K562 (cell line): Measurements from ENCODE around the gene KCTD17. TPM values are rescaled to one million over a fixed set of nuclear protein-coding genes. Genes with fewer than 3 reads are reported as not detected.

Experiments used
- ATAC-seq: fragments of 200-7000 bp; cut with Tn5 transposase; 3 replicates; pipeline ENCODE4 v1.9.1; 2020; ENCODE audit warnings: moderate library complexity
- BruUV-seq: library from RNA; stranded (reverse); fragments of 400-500 nt; replicated peaks from 2 replicates; lab custom pipeline; 2021; lab: Mats Ljungman, UMichigan
- CTCF ChIA-PET: fragments of 300-600 bp; formaldehyde crosslinking; extraction: SDS; loops from one replicate; lab custom pipeline; 2021; ENCODE audit warnings: low intra/inter-chr PET ratio; lab: Yijun Ruan, JAX
- POLR2A ChIA-PET: fragments of 300-600, 350-650 bp; sonication (Branson Sonifier 250); formaldehyde crosslinking; extraction: SDS; loops from one replicate; lab custom pipeline; 2021; ENCODE audit warnings: antibody characterized with exemption, inconsistent platforms; lab: Yijun Ruan, JAX
- DNase-seq, 4 experiments: peaks; one replicate each; pipeline versions ENCODE4 v3.0.0 to v3.0.0-alpha.2; 2011 to 2018; ENCODE audit warnings: low spot score in 3 of 4, mixed read lengths in 3 of 4; ENCODE audit errors: extremely low read depth in 1 of 4
- FAIRE-seq: peaks from 2 replicates; lab custom pipeline; 2011; peaks lifted over from hg19 to GRCh38; lab: Jason Lieb, UNC
- H2AFZ ChIP-seq: 2 replicates; pipeline ENCODE4 v1.6.0; 2011; ENCODE audit warnings: low read depth, low read length, control low read depth, inconsistent platforms
- H3K27ac ChIP-seq: fragments of 200-600 bp; 3 replicates; pipeline ENCODE4 v1.8.0; 2011; ENCODE audit warnings: low read depth, mild to moderate bottlenecking, control low read depth, inconsistent platforms, low read length, moderate library complexity, mixed read lengths; ENCODE audit errors: extremely low read depth
- H3K27me3 ChIP-seq, 2 experiments: fragments of 300-600 bp in 1 of 2; 2 replicates in 1 of 2; 3 replicates in 1 of 2; pipeline versions ENCODE4 v1.6.0 to v1.8.0; 2011; ENCODE audit warnings: inconsistent platforms in 2 of 2, low read length in 2 of 2, mild to moderate bottlenecking in 1 of 2, mixed read lengths in 1 of 2, moderate library complexity in 1 of 2; ENCODE audit not compliant: control insufficient read depth in 2 of 2, insufficient read depth in 2 of 2
- H3K36me3 ChIP-seq: fragments of 300-600 bp; 3 replicates; pipeline ENCODE4 v1.8.0; 2011; ENCODE audit warnings: mild to moderate bottlenecking, low read length, inconsistent platforms; ENCODE audit not compliant: control insufficient read depth, insufficient read depth
- H3K4me1 ChIP-seq, 2 experiments: fragments of 200-600 bp in 1 of 2; replicated peaks in 1 of 2; 2 replicates in 1 of 2; 3 replicates in 1 of 2; pipeline versions ENCODE4 v1.5.1 to v1.8.0; 2011; ENCODE audit warnings: inconsistent platforms in 2 of 2, low read length in 2 of 2, mild to moderate bottlenecking in 1 of 2, mixed read lengths in 1 of 2, moderate library complexity in 1 of 2; ENCODE audit not compliant: control insufficient read depth in 2 of 2, insufficient read depth in 2 of 2
- H3K4me2 ChIP-seq: 2 replicates; pipeline ENCODE4 v1.6.1; 2011; ENCODE audit warnings: low read length, control low read depth, inconsistent platforms, mixed read lengths; ENCODE audit not compliant: insufficient read depth
- H3K4me3 ChIP-seq: fragments of 200-600 bp; sonication (generic), shearing (Covaris generic); 2 replicates; pipeline ENCODE4 v1.5.1; 2016; ENCODE audit warnings: control low read depth, inconsistent platforms
- H3K79me2 ChIP-seq: fragments of 200-600 bp; 3 replicates; pipeline ENCODE4 v1.8.0; 2011; ENCODE audit warnings: low read length, inconsistent platforms; ENCODE audit not compliant: control insufficient read depth, insufficient read depth
- H3K9ac ChIP-seq, 2 experiments: 2 replicates each; pipeline versions ENCODE4 v1.6.0 to v1.6.1; 2011; ENCODE audit warnings: low read depth in 2 of 2, low read length in 2 of 2, control low read depth in 1 of 2, inconsistent platforms in 1 of 2, mild to moderate bottlenecking in 1 of 2, mixed read lengths in 1 of 2; ENCODE audit not compliant: insufficient read depth in 1 of 2
- H3K9me1 ChIP-seq: one replicate; pipeline ENCODE4 v1.6.0; 2011; ENCODE audit warnings: inconsistent platforms, mild to moderate bottlenecking, low read length, moderate library complexity; ENCODE audit not compliant: control insufficient read depth, insufficient read depth
- H3K9me3 ChIP-seq: replicated peaks from 2 replicates; pipeline ENCODE4 v1.5.1; 2011; ENCODE audit warnings: low read depth, low read length, inconsistent platforms; ENCODE audit not compliant: control insufficient read depth, insufficient read depth
- H4K20me1 ChIP-seq: replicated peaks from 2 replicates; pipeline ENCODE4 v1.6.1; 2011; ENCODE audit warnings: low read length, inconsistent platforms, mixed read lengths; ENCODE audit not compliant: control insufficient read depth, insufficient read depth
- PHB2 ChIP-seq: fragments of 450-650 bp; IDR thresholded peaks from 2 replicates; pipeline ENCODE4 v1.6.1; 2017; ENCODE audit warnings: low read depth
- SIX5 ChIP-seq, 2 experiments: IDR thresholded peaks; 2 replicates each; pipeline ENCODE4 v1.6.1; 2011; ENCODE audit warnings: low read length in 2 of 2, borderline replicate concordance in 1 of 2, low read depth in 1 of 2, mild to moderate bottlenecking in 1 of 2, moderate library complexity in 1 of 2; ENCODE audit not compliant: insufficient read depth in 1 of 2
- TFAM ChIP-seq: fragments of 250-450 bp; sonication (Bioruptor Pico); conservative IDR thresholded peaks from 2 replicates; pipeline ENCODE4 v1.5.0; 2021; ENCODE audit warnings: mild to moderate bottlenecking, moderate library complexity
- TOE1 ChIP-seq, 2 experiments: fragments of 450-650 bp in 1 of 2; sonication (generic) in 1 of 2; formaldehyde crosslinking in 1 of 2; IDR thresholded peaks; 2 replicates each; pipeline versions ENCODE4 v1.7.1 to v1.8.0; 2016 to 2022; ENCODE audit warnings: borderline replicate concordance in 2 of 2, mild to moderate bottlenecking in 2 of 2, antibody characterized with exemption in 1 of 2, inconsistent platforms in 1 of 2, low read depth in 1 of 2, missing genetic modification reagents in 1 of 2, moderate library complexity in 1 of 2
- ZFPM2 ChIP-seq: fragments of 250-450 bp; sonication (Bioruptor Pico); IDR thresholded peaks from 2 replicates; pipeline ENCODE4 v1.5.1; 2022; ENCODE audit warnings: mild to moderate bottlenecking
- ZNF76 ChIP-seq: fragments of 250-450 bp; sonication (Bioruptor Pico); IDR thresholded peaks from 2 replicates; pipeline ENCODE4 v1.4.0; 2020; ENCODE audit warnings: mild to moderate bottlenecking, moderate library complexity, borderline replicate concordance
- WGBS: fragments of 100-300 bp; shearing (Covaris generic); methylation state at CpG from one replicate; pipeline ENCODE4 v1.1.6; 2016; ENCODE audit warnings: low coverage, mixed read lengths; ENCODE audit not compliant: insufficient coverage; ENCODE audit errors: missing lambda C conversion rate; 5-methylcytosine and 5-hydroxymethylcytosine counted together
- in situ Hi-C: fragments of 300-500 bp; cut with MboI; formaldehyde crosslinking; loops from 4 replicates; pipeline ENCODE4 v1.15.0; 2018; ENCODE audit warnings: inconsistent platforms, mixed read lengths
- intact Hi-C: fragments of 100-400 bp; cut with micrococcal nuclease; formaldehyde crosslinking; loops from 2 replicates; pipeline ENCODE4 v1.14.2; 2022
- polyA plus RNA-seq, 8 experiments: library from polyadenylated mRNA; depleted of rRNA in 4 of 8; stranded (reverse) in 5 of 8; unstranded in 3 of 8; fragments of >200 nt; fragmentation: Nextera tagmentation in 2 of 8; fragmentation: Illumina TruSeq in 1 of 8; extraction: Ambion mirVana in 2 of 8; extraction: Trizol in 1 of 8; gene quantifications; 2 replicates each; pipeline versions ENCODE4 v1.2.1 to v1.2.3, GENCODE V29; 2011 to 2014; ENCODE audit warnings: inconsistent platforms in 1 of 8, missing spikeins in 1 of 8
- total RNA-seq, 7 experiments: library from RNA; depleted of rRNA in 6 of 7; stranded (reverse); fragments of >200 nt in 6 of 7; fragmentation: Illumina TruSeq in 2 of 7; extraction: Trizol in 2 of 7; gene quantifications; 2 replicates each; pipeline versions ENCODE4 v1.2.1 to v1.2.3, GENCODE V29; 2011 to 2021; ENCODE audit warnings: low replicate concordance in 1 of 7
- TF ChIP-seq, protein P1 (sequence below), 2 experiments: fragments of 450-650 bp; formaldehyde crosslinking in 1 of 2; IDR thresholded peaks; 2 replicates each; pipeline versions ENCODE4 v1.4.0 to v1.6.1; 2014 to 2020; ENCODE audit warnings: mild to moderate bottlenecking in 2 of 2, borderline replicate concordance in 1 of 2, low read depth in 1 of 2
- TF ChIP-seq, protein P2 (sequence below): sonication (generic); formaldehyde crosslinking; IDR thresholded peaks from 2 replicates; pipeline ENCODE4 v1.8.1; 2022; ENCODE audit warnings: missing genetic modification reagents
- TF ChIP-seq, protein P3 (sequence below): sonication (generic); formaldehyde crosslinking; IDR thresholded peaks from 2 replicates; pipeline ENCODE4 v1.9.0; 2022; ENCODE audit warnings: mild to moderate bottlenecking, missing genetic modification reagents

Gene KCTD17
- total and polyA plus RNA-seq, 9 of the 15 experiments (the other 6 are each of a cell fraction or from before 2014, with no cell fraction given): 0.22 to 0.90 (median 0.49) TPM; not detected in 2

DNA sequence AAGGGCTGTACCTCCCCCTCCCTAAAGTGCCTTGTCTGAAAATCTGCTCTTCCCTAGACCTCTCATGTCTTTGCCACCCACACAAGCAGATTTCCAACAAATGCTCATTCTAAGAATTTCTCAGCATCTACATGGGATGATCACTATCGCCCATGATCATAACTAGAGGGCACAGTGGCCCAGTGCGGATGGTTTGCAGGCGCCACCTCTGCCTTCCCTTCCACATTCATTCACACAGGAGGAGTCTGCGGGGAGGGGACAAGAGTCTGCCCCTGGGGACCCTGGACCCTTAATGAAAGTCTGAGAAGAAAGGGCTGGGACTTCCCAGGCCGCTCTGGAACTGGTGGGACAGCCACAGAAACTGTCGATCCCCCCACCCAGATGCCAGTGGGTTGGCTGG is 28.9 kb downstream of the KCTD17 start (continued):
- no peak for TF ChIP-seq SIX5 (IDR thresholded peaks at IDR 0.05; ENCODE audit: borderline replicate concordance in 1 of 2, insufficient read depth in 1 of 2, low read depth in 1 of 2, low read length in 2 of 2)
- TF ChIP-seq PHB2: no peak
- no peak for TF ChIP-seq ZNF76
- no peak for TF ChIP-seq TFAM (CRISPR knock-in tag)

DNA sequence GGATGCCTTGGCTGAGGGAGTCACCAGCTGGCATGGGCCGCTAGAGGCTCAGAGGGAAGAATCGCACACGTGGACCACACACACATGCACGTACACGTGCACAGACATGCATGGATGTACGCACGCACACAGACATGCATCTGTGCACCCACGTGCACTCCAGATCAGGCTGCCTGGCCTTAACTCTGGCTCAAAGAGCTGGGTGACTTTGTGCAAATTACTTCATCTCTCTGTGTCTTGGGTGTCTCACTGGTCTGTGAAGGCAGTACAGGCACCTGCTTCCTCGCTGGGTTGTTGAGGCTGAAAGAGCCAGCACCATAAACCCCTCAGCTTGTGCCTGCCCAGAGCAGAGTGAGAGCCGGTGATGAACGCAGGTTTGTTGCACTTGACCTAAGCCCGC is 29.3 kb downstream of the KCTD17 start:
- DNase-seq: no peak
- intact Hi-C loops (no loop called here), in situ Hi-C loops (no loop called here)
- 5% methylated on average over 9 of the region's 12 CpGs for WGBS
- H3K4me2 ChIP-seq: no peak overlapping the region
- ChIA-PET POLR2A (interaction anchor here (0.7 to 0.8 kb wide), 3 partner anchors 10 to 429 kb away, joined by 3 read pairs; partner anchors contain the start of gene TMPRSS6), CTCF (no interaction called here)
- no peaks in the 10 kb centered on the region for H3K79me2 ChIP-seq
- no peak overlapping the region for H3K4me3 ChIP-seq
- BruUV-seq: no TSS peak
- H2AFZ ChIP-seq: no peak overlapping the region
- peaks cover 4% of the 10 kb centered on the region for H3K9me1 ChIP-seq
- FAIRE-seq: no peak
- ATAC-seq: no peak
- H3K9me3 ChIP-seq: no peaks in the 10 kb centered on the region
- no peak overlapping the region for H3K27ac ChIP-seq
- H3K9ac ChIP-seq: no peak overlapping the region
- H3K27me3 ChIP-seq: peaks cover 0 to 52% of the 10 kb centered on the region in 2 experiments; a peak in 2 of 5 replicates
- peaks cover 0 to 4% of the 10 kb centered on the region in 2 experiments; a peak in 1 of 5 replicates for H3K4me1 ChIP-seq
- no peaks in the 10 kb centered on the region for H3K36me3 ChIP-seq
- H4K20me1 ChIP-seq: 0 out of 2 replicates have a peak, but pooled peaks cover 9% of the 10 kb centered on the region
- TF ChIP-seq, protein P1, sequence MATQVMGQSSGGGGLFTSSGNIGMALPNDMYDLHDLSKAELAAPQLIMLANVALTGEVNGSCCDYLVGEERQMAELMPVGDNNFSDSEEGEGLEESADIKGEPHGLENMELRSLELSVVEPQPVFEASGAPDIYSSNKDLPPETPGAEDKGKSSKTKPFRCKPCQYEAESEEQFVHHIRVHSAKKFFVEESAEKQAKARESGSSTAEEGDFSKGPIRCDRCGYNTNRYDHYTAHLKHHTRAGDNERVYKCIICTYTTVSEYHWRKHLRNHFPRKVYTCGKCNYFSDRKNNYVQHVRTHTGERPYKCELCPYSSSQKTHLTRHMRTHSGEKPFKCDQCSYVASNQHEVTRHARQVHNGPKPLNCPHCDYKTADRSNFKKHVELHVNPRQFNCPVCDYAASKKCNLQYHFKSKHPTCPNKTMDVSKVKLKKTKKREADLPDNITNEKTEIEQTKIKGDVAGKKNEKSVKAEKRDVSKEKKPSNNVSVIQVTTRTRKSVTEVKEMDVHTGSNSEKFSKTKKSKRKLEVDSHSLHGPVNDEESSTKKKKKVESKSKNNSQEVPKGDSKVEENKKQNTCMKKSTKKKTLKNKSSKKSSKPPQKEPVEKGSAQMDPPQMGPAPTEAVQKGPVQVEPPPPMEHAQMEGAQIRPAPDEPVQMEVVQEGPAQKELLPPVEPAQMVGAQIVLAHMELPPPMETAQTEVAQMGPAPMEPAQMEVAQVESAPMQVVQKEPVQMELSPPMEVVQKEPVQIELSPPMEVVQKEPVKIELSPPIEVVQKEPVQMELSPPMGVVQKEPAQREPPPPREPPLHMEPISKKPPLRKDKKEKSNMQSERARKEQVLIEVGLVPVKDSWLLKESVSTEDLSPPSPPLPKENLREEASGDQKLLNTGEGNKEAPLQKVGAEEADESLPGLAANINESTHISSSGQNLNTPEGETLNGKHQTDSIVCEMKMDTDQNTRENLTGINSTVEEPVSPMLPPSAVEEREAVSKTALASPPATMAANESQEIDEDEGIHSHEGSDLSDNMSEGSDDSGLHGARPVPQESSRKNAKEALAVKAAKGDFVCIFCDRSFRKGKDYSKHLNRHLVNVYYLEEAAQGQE (IDR thresholded peaks at IDR 0.05; ENCODE audit: borderline replicate concordance): no peak
- TF ChIP-seq, protein P1 (CRISPR knock-in tag; IDR thresholded peaks at IDR 0.05; ENCODE audit: low read depth): no peak
- TF ChIP-seq, protein P2, sequence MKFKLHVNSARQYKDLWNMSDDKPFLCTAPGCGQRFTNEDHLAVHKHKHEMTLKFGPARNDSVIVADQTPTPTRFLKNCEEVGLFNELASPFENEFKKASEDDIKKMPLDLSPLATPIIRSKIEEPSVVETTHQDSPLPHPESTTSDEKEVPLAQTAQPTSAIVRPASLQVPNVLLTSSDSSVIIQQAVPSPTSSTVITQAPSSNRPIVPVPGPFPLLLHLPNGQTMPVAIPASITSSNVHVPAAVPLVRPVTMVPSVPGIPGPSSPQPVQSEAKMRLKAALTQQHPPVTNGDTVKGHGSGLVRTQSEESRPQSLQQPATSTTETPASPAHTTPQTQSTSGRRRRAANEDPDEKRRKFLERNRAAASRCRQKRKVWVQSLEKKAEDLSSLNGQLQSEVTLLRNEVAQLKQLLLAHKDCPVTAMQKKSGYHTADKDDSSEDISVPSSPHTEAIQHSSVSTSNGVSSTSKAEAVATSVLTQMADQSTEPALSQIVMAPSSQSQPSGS (CRISPR knock-in tag): no peak
- TF ChIP-seq TOE1 (IDR thresholded peaks at IDR 0.05; ENCODE audit: borderline replicate concordance) (no peak), TOE1 (CRISPR knock-in tag; IDR thresholded peaks at IDR 0.05; ENCODE audit: borderline replicate concordance, low read depth) (no peak), ZFPM2 (CRISPR knock-in tag) (no peak)
- TF ChIP-seq, protein P3, sequence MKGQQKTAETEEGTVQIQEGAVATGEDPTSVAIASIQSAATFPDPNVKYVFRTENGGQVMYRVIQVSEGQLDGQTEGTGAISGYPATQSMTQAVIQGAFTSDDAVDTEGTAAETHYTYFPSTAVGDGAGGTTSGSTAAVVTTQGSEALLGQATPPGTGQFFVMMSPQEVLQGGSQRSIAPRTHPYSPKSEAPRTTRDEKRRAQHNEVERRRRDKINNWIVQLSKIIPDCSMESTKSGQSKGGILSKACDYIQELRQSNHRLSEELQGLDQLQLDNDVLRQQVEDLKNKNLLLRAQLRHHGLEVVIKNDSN (CRISPR knock-in tag): no peak
